ENCODE results near the gene CABP1.
A peak's percentile ranks its signal among the peaks of the same experiment; 100 is the strongest.

CABP1 gene

DNA sequence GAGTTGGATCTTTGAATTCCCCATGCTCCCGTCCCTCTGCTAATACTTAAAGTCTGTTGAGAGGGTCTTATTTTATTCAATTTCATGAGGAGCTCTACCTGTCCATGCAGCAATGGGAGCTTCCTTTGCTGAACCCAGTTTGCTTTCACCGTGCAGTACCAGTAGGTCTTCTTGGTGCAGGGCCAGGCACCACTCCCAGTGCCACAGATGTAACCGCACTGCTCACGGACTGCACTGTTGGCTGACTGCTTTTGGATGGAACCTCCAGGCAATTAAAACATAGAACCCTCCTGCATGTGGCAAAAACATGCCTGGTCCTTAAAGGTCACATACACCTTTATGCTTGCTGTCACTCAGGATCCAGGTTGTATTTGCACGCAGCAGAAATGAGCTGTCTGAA is 9.3 kb upstream of the CABP1 start:
- DNase-seq: no peak

DNA sequence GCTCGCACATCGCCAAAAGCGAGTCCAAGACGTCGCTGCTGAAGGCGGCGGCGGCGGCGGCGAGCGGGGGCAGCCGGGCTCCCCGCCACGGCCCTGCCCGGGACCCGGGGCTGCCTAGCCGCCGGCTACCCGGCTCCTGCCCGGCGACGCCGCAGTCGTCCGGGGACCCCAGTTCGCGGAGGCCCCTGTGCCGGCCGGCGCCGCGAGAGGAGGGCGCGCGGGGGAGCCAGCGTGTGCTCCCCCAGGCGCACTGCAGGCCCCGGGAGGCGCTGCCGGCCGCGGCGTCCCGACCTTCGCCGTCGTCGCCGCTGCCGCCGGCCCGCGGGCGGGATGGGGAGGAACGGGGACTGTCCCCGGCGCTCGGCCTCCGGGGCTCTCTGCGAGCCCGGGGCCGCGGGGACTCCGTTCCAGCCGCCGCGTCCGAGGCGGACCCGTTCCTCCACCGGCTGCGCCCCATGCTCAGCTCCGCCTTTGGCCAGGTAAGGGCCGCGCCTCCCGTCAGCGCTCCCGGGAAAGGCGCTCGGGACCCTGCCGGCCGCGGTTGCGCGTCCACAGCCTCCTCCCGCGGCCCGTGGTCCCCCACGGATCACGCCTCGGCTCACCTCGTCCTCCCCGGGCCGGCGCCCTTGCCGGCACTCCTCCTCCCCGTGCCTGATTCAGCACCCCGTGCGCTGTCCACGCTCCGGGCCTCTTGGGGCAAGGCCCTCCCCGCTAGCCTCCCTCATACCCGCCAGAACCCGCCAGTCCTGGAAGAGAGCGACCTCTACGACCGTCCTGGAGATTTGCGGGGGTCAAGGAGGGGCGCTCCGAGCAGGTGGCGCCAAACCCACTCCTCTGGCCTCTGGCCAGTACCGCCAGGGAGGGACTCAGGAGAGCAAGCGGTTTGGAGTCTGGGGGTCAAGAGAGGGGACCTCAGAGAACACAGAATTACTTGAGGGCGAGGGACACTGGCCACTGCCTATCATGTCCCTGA is 721 bp downstream of the CABP1 start:
- peak; percentile 35 for DNase-seq

DNA sequence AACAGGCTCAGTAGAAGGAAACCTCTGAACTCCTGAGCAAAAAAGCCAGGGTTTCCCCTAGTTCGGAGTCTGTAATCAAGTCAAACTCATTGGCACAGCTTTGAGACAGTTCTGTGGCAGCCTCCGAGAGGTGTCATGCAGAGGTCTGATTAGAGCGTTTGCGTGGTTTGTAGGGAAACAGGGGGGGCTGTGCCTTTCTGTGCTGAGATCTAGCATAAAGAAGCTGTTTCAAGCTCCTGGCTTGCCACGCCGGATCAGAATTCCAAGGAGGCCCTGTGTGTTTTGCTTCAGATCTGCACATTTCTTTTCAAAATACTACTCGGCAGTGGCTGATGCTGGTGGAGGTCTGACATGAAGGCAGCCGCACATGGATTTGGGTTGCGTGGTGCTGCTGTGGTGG is 1.7 kb downstream of the CABP1 start:
- DNase-seq: no peak

DNA sequence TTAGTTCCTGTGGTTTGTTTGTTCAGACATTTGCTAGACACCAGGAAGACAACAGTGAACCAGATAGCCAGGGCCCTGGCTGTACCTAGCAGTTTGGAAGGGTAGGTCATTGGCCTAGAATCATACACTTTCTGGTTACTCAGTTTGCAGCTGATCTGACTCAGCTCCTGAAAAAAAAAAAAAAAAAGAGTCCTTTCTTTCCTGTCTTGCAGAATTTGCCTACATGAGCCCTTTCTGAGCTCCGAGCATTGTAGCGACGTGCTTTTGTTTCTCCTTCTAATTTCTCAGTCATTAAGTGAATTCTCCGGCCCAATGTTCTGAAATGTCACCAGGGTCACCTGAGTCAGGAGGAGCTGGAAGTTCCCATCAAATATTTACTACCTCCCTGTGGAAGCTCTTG is 2.4 kb downstream of the CABP1 start:
- DNase-seq: no peak

DNA sequence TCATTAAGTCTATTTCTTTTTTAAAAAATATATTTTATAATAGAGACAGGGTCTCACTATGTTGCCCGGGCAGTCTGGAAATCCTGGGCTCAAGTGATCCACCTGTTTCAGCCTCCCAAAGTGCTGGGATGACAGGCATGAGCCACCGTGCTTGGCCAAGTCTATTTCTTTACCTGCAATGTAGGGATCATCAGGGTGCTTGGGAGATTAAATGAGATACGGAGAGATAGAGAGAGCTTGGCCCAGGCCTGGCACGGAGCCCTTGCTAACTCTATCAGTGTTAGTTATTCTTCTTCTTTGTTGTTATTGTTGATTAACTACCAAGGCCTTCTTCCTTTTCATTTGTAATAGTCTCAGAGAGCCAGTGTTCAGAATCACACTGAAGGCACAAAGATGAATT is 3.1 kb downstream of the CABP1 start:
- no peak for DNase-seq

DNA sequence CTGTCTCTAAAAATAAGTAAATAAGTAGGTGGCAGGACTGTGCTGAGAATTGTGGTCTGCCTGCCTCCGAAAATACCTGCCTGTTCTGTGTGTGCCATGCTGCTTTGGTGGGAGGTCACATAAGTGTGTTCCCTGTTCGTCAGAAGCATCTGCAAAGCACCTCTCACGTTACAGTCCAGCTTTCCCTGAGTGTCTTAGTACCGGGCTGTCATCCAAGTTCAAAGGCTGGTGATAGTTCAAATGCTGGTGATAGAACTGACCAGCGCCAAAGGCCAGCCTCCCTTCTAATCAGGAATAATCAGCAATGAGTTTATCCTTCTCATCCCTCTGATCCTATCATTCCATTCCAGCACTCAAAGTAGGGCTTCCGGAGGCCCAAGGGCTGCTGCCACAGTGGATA is 5.6 kb downstream of the CABP1 start:
- no peak for DNase-seq

DNA sequence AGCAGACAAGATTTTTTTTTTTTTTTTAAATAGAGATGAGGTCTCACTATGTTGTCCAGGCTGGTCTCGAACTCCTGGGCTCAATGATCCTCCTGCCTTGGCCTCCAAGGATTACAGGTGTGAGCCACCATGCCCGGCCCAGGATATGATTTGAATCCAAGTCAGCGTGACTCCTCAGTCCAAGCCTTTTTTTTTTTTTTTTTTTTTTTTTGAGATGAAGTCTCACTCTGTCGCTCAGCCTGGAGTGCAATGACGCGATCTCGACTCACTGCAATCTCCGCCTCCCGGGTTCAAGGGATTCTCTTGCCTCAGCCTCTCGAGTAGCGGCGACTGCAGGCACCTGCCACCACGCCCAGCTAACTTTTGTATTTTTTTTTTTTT is 6.9 kb downstream of the CABP1 start:
- DNase-seq: no peak

DNA sequence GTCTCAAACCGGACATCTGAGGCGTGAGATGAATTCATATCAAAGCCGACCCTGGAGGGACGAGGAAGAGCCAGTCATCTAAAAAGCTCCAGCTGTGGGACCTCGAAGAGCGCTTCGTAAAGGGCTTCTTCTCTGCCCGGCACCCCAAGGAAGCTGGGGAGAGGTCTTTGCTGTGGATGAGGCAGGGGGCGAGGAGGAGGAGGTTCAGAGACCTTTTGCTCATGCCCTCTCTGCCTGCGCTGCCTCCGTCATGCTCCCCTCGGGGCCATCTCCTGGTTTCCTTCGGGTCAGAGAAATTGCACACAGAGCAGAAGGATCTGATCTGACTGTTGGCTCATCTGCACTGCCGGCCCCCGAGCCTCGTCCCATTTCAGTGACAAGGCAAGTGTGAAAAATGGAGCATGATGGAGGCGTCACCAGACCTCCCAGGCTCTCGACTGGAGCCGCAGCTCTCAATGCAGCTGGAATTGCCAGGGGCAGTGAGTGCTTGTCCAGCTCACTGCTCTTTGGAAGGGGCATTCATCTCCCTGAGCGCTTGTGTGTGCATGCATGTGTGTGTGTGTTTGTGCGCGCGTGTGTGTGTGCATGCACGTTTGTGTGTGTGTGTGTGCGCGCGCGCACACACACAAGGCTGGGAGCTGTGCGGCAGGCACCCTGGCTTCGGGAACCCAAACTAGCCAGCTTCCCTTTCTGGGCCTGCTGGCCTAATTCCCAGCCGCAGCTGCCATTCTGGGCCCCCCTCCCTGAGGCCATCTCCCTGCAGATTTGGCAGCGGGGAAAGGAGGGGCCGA is 9.2 kb downstream of the CABP1 start:
- DNase-seq: no peak

DNA sequence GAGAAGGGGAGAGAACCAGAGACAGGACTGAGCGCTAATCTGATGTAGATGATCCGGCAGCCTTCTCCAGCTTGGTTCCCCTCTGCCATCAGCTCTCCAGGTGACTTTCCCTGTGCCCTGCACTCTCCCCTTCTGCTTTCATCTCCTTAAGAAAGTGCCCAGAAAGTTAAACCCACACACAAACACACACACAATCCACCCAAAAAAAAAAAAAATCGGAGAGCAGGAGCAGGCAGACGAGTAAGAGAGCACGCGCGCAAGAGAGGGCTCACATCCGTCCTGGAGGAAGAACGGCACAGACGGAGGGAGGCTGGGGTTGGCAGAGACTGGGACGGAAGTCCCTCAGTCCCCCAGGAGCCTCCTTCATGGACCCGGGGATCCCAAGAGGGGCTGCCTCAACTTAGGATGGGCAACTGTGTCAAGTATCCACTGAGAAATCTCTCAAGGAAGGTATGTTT is 9.8 kb downstream of the CABP1 start:
- no peak for DNase-seq

DNA sequence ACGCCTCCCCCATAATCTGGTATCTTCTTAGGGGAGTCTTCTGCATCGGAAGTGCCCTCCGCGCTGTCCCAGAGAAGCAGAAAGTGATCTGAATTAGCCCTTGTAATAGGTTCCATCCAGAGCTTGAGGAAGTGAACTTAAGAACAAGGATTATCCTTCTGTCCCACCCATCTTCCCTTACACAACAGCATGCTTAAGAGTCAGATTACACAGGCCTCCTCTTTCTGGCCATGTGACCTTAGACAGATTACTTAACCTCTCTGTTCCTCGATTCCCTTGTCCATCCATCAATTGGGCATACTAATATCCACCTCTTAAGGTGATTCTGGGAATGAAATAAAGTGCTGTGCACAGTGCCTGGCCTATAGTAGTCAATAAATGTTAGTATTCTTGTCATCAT is 11.4 kb downstream of the CABP1 start:
- no peak for DNase-seq

DNA sequence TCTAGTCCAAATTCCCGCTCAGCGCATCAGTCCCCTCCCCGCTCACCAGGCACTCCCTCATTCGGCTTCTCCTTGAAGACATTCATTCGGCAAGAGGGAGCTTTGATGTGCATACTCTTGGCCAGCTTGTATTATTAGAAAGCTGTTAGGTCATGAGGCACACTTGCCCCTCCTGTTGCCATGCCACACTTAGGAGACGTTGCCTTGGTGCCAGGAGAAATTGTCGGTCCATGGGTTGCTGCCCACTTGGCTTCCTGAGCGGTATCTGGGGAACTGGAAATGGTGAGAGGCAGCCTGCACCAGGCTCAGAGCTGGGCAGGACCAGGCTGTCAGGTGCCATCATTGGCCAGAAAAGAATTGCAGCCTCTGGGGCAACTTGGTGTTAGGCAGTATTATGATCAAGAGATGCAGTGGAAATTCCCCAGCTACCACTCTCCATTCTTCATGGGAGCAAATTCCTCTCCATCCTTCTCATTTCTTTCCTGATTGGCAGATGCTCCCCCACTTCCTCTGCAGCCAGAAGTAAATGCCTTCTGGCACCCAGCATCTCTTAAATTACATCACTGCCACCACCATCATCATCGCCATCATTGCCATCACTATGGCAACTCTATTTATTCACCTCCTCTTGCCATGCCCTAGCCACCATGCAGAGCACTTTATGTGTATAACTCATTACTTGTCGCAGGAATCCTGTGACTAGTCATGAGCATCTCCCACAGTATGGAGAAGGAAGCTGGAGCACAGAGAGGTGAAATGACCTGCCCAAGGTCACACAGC is 12.4 kb downstream of the CABP1 start:
- DNase-seq: no peak

DNA sequence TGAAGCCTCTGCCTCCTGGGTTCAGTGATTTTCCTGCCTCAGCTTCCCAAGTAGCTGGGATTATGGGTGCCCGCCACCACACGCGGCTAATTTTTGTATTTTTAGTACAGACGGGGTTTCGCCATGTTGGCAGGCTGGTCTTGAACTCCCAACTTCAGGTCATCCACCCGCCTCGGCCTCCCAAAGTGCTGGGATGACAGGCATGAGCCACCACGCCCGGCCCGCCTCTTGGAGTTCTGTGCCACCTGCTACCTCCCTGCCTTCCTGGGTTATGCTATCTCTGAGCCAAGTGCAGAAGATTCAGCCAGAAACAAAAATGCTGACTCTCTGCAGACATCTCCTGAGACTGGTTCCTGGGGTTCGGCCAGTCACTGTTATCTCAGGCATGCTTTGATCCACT is 13.2 kb downstream of the CABP1 start:
- DNase-seq: no peak

DNA sequence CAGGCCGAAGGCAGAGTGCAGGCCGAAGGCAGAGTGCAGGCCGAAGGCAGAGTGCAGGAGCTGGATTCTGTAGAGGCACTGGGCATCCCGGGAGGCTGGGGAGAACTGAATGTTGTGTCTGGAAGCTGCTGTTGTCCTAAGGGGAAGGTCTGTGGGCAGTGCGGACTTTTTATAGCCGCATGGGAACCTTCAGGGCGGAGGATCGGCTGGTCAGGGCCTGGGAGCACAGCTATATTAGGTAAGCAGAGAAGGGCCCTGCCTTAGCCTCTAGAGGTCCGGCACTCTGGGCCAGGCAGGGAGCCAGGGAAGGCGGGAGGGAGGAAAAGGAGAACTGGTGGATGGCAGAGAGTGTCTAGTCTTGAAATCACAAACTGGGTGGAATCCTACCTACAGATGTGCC is 14.2 kb downstream of the CABP1 start:
- no peak for DNase-seq

DNA sequence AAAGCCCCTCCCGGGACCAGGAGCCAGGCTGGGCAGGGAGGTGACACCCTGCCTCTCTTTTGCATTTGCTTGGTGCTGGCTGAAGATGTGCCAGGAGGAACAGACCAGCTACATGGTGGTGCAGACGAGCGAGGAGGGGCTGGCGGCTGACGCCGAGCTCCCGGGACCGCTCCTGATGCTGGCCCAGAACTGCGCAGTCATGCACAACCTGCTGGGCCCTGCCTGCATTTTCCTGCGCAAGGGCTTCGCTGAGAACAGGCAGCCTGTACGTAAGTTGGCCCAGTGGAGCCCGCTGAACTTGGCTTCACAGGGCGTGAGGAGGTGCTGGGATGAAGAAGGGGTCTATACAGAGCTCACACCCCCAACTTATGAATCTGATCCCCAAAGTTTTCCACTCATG is 15.6 kb downstream of the CABP1 start:
- DNase-seq: no peak

DNA sequence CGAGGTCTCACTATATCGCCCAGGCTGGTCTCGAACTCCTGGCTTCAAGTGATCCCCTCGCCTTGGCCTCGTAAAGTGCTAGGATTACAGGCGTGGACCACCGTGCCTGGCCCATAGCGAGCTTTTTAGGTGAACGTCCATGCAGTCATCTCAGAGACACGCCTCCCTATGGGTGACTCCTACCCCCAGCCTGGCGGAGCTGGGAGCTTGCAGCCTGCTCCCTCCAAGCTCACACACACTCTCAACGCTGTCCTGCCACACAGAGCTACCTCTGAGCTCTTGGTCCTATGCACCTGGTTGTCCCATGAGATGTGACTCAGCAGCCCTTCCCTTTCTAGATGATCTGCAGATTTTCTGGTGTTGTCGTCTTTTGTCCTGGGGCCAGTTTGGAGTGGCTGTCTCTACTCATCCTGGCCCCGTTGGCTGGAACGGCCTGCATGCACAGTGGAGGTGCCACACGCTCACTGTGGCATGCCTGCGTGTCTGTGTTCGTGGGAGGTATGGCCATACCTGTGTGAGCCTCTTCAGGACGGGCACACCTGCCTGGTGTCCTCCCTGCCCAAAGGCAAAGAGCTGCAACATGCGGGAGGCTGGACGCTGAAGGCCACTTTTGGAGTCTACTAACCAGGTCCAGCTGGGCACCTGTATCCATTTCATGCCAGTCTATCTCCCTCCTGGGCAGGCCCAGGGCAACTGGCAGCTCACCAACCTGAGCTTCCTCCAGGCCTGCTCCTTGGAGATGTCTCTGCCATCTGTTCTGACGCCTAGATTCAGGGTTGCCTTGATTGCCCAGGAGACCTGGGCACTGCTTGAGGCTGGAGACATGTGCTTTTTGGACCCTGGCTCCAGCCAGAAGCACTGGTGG is 18.1 kb downstream of the CABP1 start:
- no peak for DNase-seq

DNA sequence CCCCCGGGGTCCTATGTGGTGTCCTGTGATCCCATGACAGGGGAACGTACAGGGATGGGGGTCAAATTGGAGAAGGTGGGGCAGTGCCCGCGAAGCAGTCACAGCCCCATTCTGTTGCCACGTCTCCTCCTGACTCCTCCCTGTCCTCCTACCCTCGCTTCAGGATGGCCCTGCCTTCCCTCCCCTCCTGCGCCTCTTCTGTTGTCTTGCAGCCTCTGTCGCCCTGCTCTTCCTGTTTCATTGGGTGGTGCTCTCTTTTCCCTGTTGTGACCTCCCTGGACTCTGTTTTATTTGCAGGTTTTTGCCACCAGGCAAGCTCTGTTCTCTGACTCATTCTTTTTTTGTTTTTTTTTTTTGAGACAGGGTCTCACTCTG is 18.7 kb downstream of the CABP1 start:
- DNase-seq: no peak

DNA sequence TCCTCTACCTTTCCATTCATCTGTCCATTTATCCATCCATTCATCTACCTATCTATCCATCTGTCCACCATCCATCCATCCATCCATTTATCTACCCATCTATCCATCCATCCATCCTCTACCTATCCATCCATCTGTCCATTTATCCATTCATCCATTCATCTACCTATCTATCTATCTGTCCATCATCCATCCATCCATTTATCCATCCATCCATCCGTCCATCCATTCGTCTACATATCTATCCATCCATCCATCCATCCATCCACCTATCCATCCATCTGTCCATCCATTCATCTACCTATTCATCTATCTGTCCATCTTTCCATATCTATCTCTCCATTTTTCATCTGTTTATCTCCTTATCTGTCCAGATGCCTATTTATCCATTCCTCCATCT is 21.0 kb downstream of the CABP1 start:
- no peak for DNase-seq

DNA sequence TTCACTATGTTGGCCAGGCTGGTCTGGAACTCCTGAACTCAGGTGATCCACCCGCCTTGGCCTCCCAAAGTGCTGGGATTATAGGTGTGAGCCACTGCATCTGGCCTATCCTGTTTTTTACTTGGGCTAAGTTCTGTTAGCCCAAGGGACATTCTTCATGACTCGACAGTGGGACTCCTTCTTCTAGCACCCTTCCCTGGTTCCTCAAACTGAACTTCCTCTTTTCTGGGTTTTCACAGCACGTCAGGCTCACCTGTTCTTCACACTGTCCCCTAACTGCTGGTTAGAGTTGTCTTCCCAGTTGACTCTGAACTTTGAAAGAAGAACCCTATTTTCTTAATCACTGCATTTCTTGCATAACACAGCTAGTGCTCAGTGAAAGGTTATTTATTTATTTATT is 22.5 kb downstream of the CABP1 start:
- DNase-seq: no peak

DNA sequence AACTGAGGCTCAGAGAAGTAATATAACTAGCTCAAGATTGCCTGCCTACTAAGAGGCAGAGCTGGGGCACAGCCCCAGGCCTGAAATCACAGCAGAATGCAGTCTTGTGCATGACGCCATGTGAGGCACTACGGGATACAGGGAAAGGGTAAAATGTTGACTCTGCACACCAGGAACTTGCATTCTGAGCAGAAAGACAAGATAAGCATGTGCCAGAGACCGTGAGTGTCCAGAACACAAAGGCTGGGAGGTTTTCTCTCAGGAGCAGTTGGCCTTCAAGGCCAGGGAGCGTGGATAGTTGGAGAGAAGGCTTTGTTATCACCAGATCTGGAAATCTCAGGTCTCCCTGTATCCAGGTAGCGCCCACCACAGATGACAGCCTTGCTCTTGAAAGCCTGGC is 23.3 kb downstream of the CABP1 start:
- DNase-seq: no peak

DNA sequence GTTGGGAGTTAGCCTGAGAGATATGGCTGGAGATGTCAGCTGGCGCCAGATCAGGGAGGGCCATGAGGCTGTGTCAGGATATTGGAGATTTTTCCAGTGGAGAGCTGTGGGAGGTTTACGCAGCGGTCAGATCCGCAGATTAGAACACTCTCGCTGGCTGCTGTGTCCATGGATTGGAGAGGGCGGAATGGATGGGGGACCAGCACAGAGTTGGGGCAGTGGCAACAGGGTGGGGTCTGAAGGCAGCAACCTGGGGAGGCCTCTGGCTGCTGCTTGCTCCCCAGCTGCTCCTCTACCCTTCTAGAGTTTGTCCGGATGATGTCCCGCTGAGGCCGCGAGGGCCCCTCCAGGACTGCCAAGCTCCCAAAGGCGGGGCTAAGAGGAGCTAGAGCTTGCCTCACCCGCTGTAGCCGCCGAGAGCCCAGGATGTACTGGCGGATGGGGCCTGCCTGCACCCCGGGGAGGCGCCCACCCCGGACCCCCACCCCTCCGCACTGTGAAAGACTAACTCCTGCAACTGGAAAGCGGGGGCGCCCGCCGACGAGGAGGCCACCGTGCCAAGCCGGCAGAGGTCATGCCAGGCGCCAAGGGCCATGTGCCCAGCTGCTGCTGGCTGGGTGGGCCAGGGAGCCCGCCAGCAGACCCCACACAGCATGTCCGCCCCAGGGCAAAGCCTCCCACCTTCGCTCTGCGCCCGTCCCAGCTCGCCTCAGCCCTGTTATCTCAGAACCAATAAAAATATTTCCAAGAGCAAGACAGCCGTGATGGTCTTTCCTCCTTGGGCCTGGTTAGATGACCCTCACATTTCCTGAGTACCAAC is 26.4 kb downstream of the CABP1 start:
- DNase-seq: no peak

All from T-helper 9 cell (primary cell).